Natural killer cell (primary cell): ENCODE results near the gene ST8SIA1. TPM values are rescaled to one million over a fixed set of nuclear protein-coding genes. Genes with fewer than 3 reads are reported as not detected.

ENCODE experiments used
- ATAC-seq, 3 donors: fragments of 150-1000 bp in 2 of 3; fragments of 200-7000 bp in 1 of 3; cut with Tn5 transposase; 1 replicate in 1 of 3; 2 replicates in 2 of 3; pipeline ENCODE4 v1.10.0; 2021; ENCODE audit warnings: mild to moderate bottlenecking in 2 of 3, moderate library complexity in 2 of 3
- DNase-seq, 2 donors: peaks; one replicate each; pipeline versions ENCODE4 v3.0.0 to v3.0.0-alpha.2; 2013 to 2021; ENCODE audit warnings: mixed read lengths in 1 of 2
- H3K27ac ChIP-seq: one replicate; pipeline ENCODE4 v1.5.1; 2013; ENCODE audit warnings: mild to moderate bottlenecking, low read length
- H3K27me3 ChIP-seq: one replicate; pipeline ENCODE4 v1.6.1; 2013; ENCODE audit warnings: low read length; ENCODE audit not compliant: control insufficient read depth, insufficient read depth
- H3K36me3 ChIP-seq: one replicate; pipeline ENCODE4 v1.6.1; 2013; ENCODE audit warnings: low read length; ENCODE audit not compliant: control insufficient read depth, insufficient read depth
- H3K4me1 ChIP-seq: one replicate; pipeline ENCODE4 v1.6.1; 2013; ENCODE audit warnings: low read length; ENCODE audit not compliant: control insufficient read depth, insufficient read depth
- H3K4me3 ChIP-seq: one replicate; pipeline ENCODE4 v1.5.1; 2013; ENCODE audit warnings: low read length
- H3K9me3 ChIP-seq: one replicate; pipeline ENCODE4 v1.6.1; 2013; ENCODE audit warnings: low read length; ENCODE audit not compliant: control insufficient read depth, insufficient read depth
- H3K27ac Mint-ChIP-seq, 2 donors: one replicate each; pipeline ENCODE4 v1.8.0; 2022; ENCODE audit warnings: mild to moderate bottlenecking in 2 of 2, mixed read lengths in 2 of 2, moderate library complexity in 1 of 2
- H3K27me3 Mint-ChIP-seq, 2 donors: one replicate each; pipeline ENCODE4 v1.8.0; 2022; ENCODE audit warnings: low read depth in 2 of 2, mixed read lengths in 2 of 2
- H3K36me3 Mint-ChIP-seq: one replicate; pipeline ENCODE4 v1.8.0; 2022; ENCODE audit warnings: mixed read lengths
- H3K4me1 Mint-ChIP-seq, 2 donors: one replicate each; pipeline ENCODE4 v1.8.0; 2022; ENCODE audit warnings: mixed read lengths in 2 of 2
- H3K4me3 Mint-ChIP-seq: one replicate; pipeline ENCODE4 v1.8.0; 2022; ENCODE audit warnings: mild to moderate bottlenecking, moderate library complexity, mixed read lengths
- H3K9me3 Mint-ChIP-seq, 2 donors: one replicate each; pipeline ENCODE4 v1.8.0; 2022; ENCODE audit warnings: mixed read lengths in 2 of 2
- WGBS: methylation state at CpG from one replicate; pipeline ENCODE4 v1.1.7; 2013; ENCODE audit warnings: missing lambda C conversion rate; ENCODE audit not compliant: insufficient coverage; 5-methylcytosine and 5-hydroxymethylcytosine counted together
- intact Hi-C: fragments of 100-400 bp; cut with micrococcal nuclease; formaldehyde crosslinking; loops from one replicate; pipeline ENCODE4 v1.14.2; 2022
- total RNA-seq, 4 donors: library from RNA; stranded (reverse); fragments of 120-200 nt in 1 of 4; gene quantifications; one replicate each; pipeline versions ENCODE4 v1.2.3 to v1.2.4, GENCODE V29; 2013 to 2022
- TF ChIP-seq, protein P1 (sequence below): fragments of 200-600 bp; IDR thresholded peaks from one replicate; pipeline ENCODE4 v1.8.0; 2022; ENCODE audit warnings: antibody characterized with exemption

ST8SIA1 gene
- total RNA-seq, 3 donors from 2014 or later (not counting 1 experiment from before 2014, with no cell fraction given), result 0.60 to 0.79 TPM; not detected in 1

DNA sequence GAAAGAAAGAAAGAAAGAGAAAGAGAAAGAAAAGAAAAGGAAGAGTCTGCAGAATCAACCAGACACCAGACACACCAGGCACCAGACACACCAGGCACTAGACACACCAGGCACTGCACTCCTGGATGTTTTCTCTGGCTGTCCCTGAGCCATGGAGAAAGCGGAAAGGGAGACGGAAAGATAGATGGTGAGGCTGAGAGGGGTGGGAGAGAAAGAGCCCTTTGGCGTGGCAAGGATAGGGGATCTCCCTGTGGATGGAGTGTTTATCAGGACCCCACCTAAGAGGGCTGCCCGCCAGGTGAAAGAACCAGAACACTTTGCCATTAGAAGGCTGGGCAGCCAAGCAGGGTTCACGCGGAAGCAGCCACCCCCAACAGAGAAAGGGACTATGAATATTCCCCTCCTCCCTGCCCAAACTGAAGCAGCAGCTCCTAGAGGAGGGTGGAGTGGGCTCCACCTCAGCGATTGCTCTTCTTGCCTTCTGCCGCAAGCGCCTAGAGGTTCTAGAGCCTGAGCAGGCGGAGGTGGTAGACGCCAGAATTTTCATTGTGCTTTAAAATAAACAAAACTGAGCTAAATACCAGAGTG is 13.4 kb downstream of the ST8SIA1 start:
- H3K27ac ChIP-seq, result no peak overlapping the region
- no peaks in the 10 kb centered on the region for H3K9me3 Mint-ChIP-seq
- intact Hi-C loops, result no loop called here
- no peaks in the 10 kb centered on the region for H3K36me3 ChIP-seq
- no peak for ATAC-seq
- no peaks in the 10 kb centered on the region for H3K36me3 Mint-ChIP-seq
- TF ChIP-seq, protein P1, sequence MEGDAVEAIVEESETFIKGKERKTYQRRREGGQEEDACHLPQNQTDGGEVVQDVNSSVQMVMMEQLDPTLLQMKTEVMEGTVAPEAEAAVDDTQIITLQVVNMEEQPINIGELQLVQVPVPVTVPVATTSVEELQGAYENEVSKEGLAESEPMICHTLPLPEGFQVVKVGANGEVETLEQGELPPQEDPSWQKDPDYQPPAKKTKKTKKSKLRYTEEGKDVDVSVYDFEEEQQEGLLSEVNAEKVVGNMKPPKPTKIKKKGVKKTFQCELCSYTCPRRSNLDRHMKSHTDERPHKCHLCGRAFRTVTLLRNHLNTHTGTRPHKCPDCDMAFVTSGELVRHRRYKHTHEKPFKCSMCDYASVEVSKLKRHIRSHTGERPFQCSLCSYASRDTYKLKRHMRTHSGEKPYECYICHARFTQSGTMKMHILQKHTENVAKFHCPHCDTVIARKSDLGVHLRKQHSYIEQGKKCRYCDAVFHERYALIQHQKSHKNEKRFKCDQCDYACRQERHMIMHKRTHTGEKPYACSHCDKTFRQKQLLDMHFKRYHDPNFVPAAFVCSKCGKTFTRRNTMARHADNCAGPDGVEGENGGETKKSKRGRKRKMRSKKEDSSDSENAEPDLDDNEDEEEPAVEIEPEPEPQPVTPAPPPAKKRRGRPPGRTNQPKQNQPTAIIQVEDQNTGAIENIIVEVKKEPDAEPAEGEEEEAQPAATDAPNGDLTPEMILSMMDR, result no peak
- H3K27me3 ChIP-seq, result no peaks in the 10 kb centered on the region
- no peak for DNase-seq
- H3K4me3 Mint-ChIP-seq, result no peak overlapping the region
- no peaks in the 10 kb centered on the region for H3K9me3 ChIP-seq
- 91% methylated on average over 9 of the region's 11 CpGs for WGBS
- H3K4me3 ChIP-seq, result no peak overlapping the region
- H3K27ac Mint-ChIP-seq, result no peak overlapping the region
- no peaks in the 10 kb centered on the region for H3K4me1 Mint-ChIP-seq
- peaks cover 14 to 23% of the 10 kb centered on the region in 2 donors for H3K27me3 Mint-ChIP-seq
- no peaks in the 10 kb centered on the region for H3K4me1 ChIP-seq

DNA sequence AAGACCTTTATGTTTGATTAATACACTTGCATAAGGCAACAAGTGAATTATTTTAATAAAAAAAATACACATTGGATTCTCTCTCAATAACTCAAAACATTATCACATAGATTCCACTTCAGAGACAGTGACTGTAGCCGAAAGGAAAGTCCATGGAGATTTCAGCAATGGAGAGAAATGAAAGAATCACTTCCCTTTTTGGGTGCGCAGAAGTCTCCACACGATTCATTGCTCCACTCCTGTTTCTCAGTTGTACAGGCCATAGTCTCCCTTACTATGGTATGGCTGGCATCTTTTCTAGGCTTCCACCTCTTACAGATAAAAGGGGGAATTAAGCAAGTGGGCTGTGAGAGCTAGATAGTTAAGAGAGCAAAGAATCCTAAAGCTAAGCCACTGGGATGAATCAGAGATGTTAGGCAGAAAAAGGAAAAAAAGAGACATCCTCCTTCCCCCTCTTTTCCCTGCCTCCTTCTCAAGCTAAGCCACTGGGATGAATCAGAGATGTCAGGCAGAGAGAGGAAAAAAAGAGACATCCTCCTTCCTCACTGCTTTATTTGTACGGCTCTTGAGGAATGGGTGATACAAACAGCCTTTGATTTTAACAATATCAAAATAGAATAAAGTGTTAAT is 16.3 kb downstream of the ST8SIA1 start:
- no peaks in the 10 kb centered on the region for H3K36me3 ChIP-seq
- Mint-ChIP-seq H3K27ac (no peak overlapping the region), H3K9me3 (no peaks in the 10 kb centered on the region), H3K27me3 (peaks cover 17 to 29% of the 10 kb centered on the region in 2 donors), H3K4me1 (no peaks in the 10 kb centered on the region), H3K36me3 (no peaks in the 10 kb centered on the region), H3K4me3 (no peak overlapping the region)
- no peak overlapping the region for H3K27ac ChIP-seq
- 66% methylated on average over 3 of the region's 4 CpGs for WGBS
- no peaks in the 10 kb centered on the region for H3K4me1 ChIP-seq
- H3K4me3 ChIP-seq, result no peak overlapping the region
- ATAC-seq (no peak), DNase-seq (no peak)
- TF ChIP-seq, protein P1, result no peak
- H3K9me3 ChIP-seq, result no peaks in the 10 kb centered on the region
- intact Hi-C loops, result no loop called here
- no peaks in the 10 kb centered on the region for H3K27me3 ChIP-seq

DNA sequence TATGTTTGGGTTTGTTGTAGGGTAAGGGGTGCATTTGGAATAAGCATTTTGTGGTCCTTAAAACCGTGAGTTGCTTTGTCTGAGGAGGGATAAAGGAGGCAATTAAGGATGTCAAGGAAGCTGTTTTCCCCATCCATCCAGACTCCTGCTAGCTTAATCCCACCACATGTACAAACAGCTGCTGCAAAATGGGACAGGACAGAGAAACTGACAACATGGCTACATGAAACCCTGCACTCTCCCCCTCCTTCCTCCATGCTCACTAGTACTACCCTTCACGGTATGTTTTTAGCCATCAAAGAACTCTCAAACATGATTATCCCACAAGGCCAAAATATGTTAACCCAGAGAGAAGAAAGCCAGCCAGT is 20.6 kb downstream of the ST8SIA1 start:
- no peak overlapping the region for H3K4me3 Mint-ChIP-seq
- intact Hi-C loops, result no loop called here
- TF ChIP-seq, protein P1, result no peak
- no peaks in the 10 kb centered on the region for H3K9me3 Mint-ChIP-seq
- WGBS, result 92% methylated on average over 2 of the region's 2 CpGs
- H3K4me1 Mint-ChIP-seq, result no peaks in the 10 kb centered on the region
- no peak overlapping the region for H3K27ac Mint-ChIP-seq
- H3K27me3 ChIP-seq, result no peaks in the 10 kb centered on the region
- H3K4me3 ChIP-seq, result no peak overlapping the region
- no peaks in the 10 kb centered on the region for H3K36me3 Mint-ChIP-seq
- no peaks in the 10 kb centered on the region for H3K36me3 ChIP-seq
- ATAC-seq, result no peak
- no peak for DNase-seq
- no peak overlapping the region for H3K27ac ChIP-seq
- no peaks in the 10 kb centered on the region for H3K9me3 ChIP-seq
- H3K27me3 Mint-ChIP-seq, result peaks cover 12 to 21% of the 10 kb centered on the region in 2 donors
- no peaks in the 10 kb centered on the region for H3K4me1 ChIP-seq
